Activated CD4-positive, alpha-beta memory T cell treated with anti-CD3 and anti-CD28 coated beads, Interleukin-2, amount 10 ng/mL, durations not matched to agents 7 days and 5 days (primary cell): ENCODE results near the gene SEC14L1. TPM values are rescaled to one million over a fixed set of nuclear protein-coding genes. Genes with fewer than 3 reads are reported as not detected.
A peak's percentile ranks its signal among the peaks of the same experiment; 100 is the strongest.
"Not testable (repeated sequence)": the region's sequence is repeated elsewhere in the genome, so short reads cannot be mapped to it uniquely, and the experiment has no call there.

Source experiments
- CTCF ChIA-PET: fragments of 350-600 bp; sonication (Branson Sonifier 250); formaldehyde crosslinking; loops from one replicate; lab custom pipeline; 2021; ENCODE audit warnings: antibody characterized with exemption, inconsistent platforms; lab: Charles Lee
- POLR2A ChIA-PET: fragments of 350-600 bp; sonication (Branson Sonifier 250); formaldehyde crosslinking; loops from one replicate; lab custom pipeline; 2021; ENCODE audit warnings: antibody characterized with exemption; lab: Charles Lee
- DNase-seq: peaks from one replicate; pipeline ENCODE4 v3.0.0-alpha.2; 2020
- H3K27ac Mint-ChIP-seq: one replicate; pipeline ENCODE4 v1.8.0; 2021; ENCODE audit warnings: mild to moderate bottlenecking, mixed read lengths
- H3K27me3 Mint-ChIP-seq: one replicate; pipeline ENCODE4 v1.8.0; 2021; ENCODE audit warnings: mixed read lengths
- H3K36me3 Mint-ChIP-seq: one replicate; pipeline ENCODE4 v1.8.0; 2021; ENCODE audit warnings: low read depth, mixed read lengths
- H3K4me1 Mint-ChIP-seq: one replicate; pipeline ENCODE4 v1.8.0; 2021; ENCODE audit warnings: mixed read lengths
- H3K4me3 Mint-ChIP-seq: one replicate; pipeline ENCODE4 v1.8.0; 2021; ENCODE audit warnings: mild to moderate bottlenecking, mixed read lengths
- H3K9me3 Mint-ChIP-seq: one replicate; pipeline ENCODE4 v1.8.0; 2021; ENCODE audit warnings: mixed read lengths
- total RNA-seq, 2 experiments: library from RNA; stranded (reverse); gene quantifications; one replicate each; pipeline ENCODE4 v1.2.3, GENCODE V29; 2021

The SEC14L1 gene
- 10 to 100 TPM; 77.2 to 82.2 TPM for total RNA-seq

DNA sequence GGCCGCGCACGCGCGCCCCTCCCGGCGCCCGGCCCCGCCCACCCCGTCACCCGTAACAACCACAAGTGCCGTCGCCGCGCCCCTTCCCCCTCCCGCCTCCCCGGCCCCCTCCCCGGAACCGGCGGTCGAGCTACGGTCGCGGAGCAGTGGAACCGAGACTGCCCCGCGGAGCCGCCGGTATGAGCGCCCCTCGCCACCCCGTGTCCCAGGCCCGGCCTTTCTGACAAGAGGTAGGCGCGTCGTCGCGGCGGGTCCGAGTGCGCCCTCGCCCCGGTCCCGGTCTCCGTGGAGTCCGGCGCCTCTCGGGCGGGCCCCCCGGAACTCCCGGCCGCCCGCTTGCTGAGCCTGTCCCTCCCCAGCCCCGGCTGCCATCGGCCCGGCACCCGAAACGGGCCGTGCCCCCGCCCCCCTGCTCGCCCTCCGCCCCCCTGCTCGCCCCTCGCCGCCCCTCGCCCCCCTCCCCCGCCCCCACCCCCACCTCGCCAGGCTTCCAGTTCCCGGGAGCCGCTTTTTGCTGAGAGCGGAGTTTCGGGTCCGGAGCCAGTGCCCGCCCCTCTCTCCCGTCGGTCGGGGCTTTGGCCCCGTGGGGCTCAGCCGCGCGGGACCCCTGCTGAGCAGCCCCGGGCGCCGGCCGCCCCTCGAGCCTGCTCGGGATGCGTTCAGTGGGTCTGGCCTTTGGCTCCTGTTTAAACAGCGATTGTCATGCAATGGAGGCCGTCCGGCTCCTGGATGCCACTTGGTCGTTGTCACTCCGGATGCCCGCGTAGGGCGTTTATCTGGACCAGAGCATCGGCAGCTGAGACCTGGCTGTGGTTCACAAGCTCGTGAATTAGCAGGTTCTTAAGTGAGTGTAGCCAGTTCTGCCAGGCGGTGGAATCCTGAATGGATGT, at the start of gene SEC14L1:
TSS of gene SEC14L1 (plus strand) at position 92 of the 890 bp plus-strand sequence. CDS start 2,628 bp downstream, outside the sequence.
- POLR2A ChIA-PET = interaction anchor here (0.8 to 6.5 kb wide), 13 partner anchors 10 to 404 kb away, joined by 3 to 148 read pairs (median 5); partner anchors contain the start of genes MFSD11 and SRSF2
- Mint-ChIP-seq H3K4me1 (peaks cover 71% of the 10 kb centered on the region), H3K36me3 (peaks cover 70% of the 10 kb centered on the region)

DNA sequence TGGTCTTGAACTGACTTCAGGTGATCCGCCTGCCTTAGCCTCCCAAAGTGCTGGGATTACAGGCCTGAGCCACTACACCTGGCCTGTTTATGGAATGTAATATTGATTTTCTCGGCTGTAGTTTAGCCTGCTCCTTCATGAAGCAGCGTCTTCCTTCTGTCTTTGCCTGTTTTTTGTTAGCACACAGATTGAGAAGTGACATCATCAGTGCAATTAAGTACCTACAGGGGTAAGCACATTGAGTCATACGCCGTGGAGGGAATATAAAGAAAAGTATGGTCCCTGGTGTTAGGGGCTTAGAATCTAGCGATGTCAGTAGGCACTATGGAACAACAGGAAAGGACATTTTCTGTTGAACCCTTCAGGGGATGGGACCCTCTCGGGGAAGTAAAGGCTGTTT, 48.7 kb upstream of the SEC14L1 start:
- POLR2A ChIA-PET = no interaction called here
- no peak overlapping the region for H3K27ac Mint-ChIP-seq

More for the DNA sequence above, at the start of gene SEC14L1:
- H3K9me3 Mint-ChIP-seq = peaks cover 21% of the 10 kb centered on the region
- CTCF ChIA-PET = interaction anchor here (1.0 to 3.1 kb wide), 7 partner anchors 11 to 55 kb away, joined by 3 to 19 read pairs (median 7); no protein-coding TSS in a partner anchor
- H3K27me3 Mint-ChIP-seq = no peaks in the 10 kb centered on the region
- peak; percentile 58 for DNase-seq
- H3K4me3 Mint-ChIP-seq = peak within 1 kb of the TSS; percentile 86
- peak within 1 kb of the TSS; percentile 95 for H3K27ac Mint-ChIP-seq

GRCh38 chr17:77095461-77095860, 45.3 kb upstream of the SEC14L1 start:
- no peaks in the 10 kb centered on the region for H3K9me3 Mint-ChIP-seq
- ChIA-PET CTCF (no interaction called here), POLR2A (interaction anchor here (1.1 kb wide), 1 partner anchor 140 kb away, joined by 3 read pairs; no protein-coding TSS in a partner anchor)
- H3K36me3 Mint-ChIP-seq = peaks cover 59% of the 10 kb centered on the region
- no peak overlapping the region for H3K27ac Mint-ChIP-seq
- H3K4me1 Mint-ChIP-seq = peaks cover 39% of the 10 kb centered on the region
- no peak for DNase-seq
- no peaks in the 10 kb centered on the region for H3K27me3 Mint-ChIP-seq
- no peak overlapping the region for H3K4me3 Mint-ChIP-seq

More for the DNA sequence above, 48.7 kb upstream of the SEC14L1 start:
- Mint-ChIP-seq H3K27me3 (no peaks in the 10 kb centered on the region), H3K36me3 (peaks cover 60% of the 10 kb centered on the region), H3K9me3 (no peaks in the 10 kb centered on the region), H3K4me3 (no peak overlapping the region), H3K4me1 (peaks cover 57% of the 10 kb centered on the region)
- no peak for DNase-seq
- CTCF ChIA-PET = interaction anchor here (1.3 kb wide), 1 partner anchor 116 kb away, joined by 3 read pairs; no protein-coding TSS in a partner anchor

DNA sequence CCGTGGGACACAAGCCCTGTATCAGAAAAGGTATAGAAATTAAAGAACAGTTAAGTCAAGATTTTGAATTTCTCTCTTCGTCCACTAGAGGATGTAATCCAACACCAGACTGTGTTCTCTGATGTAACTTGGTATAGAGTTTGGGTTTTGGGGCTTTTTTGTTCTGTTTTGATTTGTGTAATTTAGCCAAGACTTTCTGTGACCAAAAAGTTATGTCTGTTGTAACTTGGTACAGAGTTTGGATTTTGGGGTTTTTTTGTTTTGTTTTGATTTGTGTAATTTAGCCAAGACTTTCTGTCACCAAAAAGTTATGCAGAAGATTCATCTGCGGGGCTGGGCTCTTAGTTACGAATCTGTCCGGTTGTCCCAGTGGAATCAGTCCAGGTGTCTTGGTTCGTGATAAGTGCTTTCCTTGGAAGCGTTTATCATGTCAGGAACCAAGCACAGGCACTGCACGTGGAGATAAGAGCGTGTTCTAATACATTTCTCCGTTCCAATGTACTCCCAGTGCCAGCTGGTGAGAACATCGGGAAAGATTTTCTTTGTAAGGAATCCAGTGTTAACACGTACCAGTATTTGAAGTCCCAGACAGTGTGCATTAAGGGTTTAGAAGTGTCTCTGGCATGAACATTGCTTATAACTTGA, 44.1 kb upstream of the SEC14L1 start:
- Mint-ChIP-seq H3K9me3 (no peaks in the 10 kb centered on the region), H3K27ac (peak overlapping the region; percentile 67), H3K4me3 (no peak overlapping the region), H3K4me1 (peaks cover 28% of the 10 kb centered on the region), H3K36me3 (peaks cover 51% of the 10 kb centered on the region), H3K27me3 (no peaks in the 10 kb centered on the region)
- POLR2A ChIA-PET = interaction anchor here (1.4 kb wide), 1 partner anchor 31 kb away, joined by 4 read pairs; no protein-coding TSS in a partner anchor
- no peak for DNase-seq
- CTCF ChIA-PET = no interaction called here

- no peak overlapping the region for H3K4me3 Mint-ChIP-seq
- no peak for DNase-seq
- peaks cover 45% of the 10 kb centered on the region for H3K36me3 Mint-ChIP-seq
- H3K9me3 Mint-ChIP-seq = no peaks in the 10 kb centered on the region
- H3K4me1 Mint-ChIP-seq = peaks cover 22% of the 10 kb centered on the region
- CTCF ChIA-PET = interaction anchor here (1.3 kb wide), 1 partner anchor 9 kb away, joined by 7 read pairs; no protein-coding TSS in a partner anchor
- no peak overlapping the region for H3K27ac Mint-ChIP-seq
- no peaks in the 10 kb centered on the region for H3K27me3 Mint-ChIP-seq
- POLR2A ChIA-PET = interaction anchor here (1.4 kb wide), 1 partner anchor 30 kb away, joined by 4 read pairs; no protein-coding TSS in a partner anchor
Observed at GRCh38 chr17:77097631-77098180, 43.1 kb upstream of the SEC14L1 start.

GRCh38 chr17:77098884-77099545, 41.8 kb upstream of the SEC14L1 start:
- H3K27ac Mint-ChIP-seq = peak overlapping the region; percentile 61
- ChIA-PET POLR2A (no interaction called here), CTCF (interaction anchor here (0.6 to 1.3 kb wide), 3 partner anchors 10 to 42 kb away, joined by 3 to 7 read pairs (median 3); partner anchors contain the start of gene SEC14L1)
- H3K4me3 Mint-ChIP-seq = no peak overlapping the region
- no peaks in the 10 kb centered on the region for H3K27me3 Mint-ChIP-seq
- DNase-seq = no peak
- H3K4me1 Mint-ChIP-seq = peaks cover 20% of the 10 kb centered on the region
- peaks cover 34% of the 10 kb centered on the region for H3K36me3 Mint-ChIP-seq
- H3K9me3 Mint-ChIP-seq = no peaks in the 10 kb centered on the region

DNA sequence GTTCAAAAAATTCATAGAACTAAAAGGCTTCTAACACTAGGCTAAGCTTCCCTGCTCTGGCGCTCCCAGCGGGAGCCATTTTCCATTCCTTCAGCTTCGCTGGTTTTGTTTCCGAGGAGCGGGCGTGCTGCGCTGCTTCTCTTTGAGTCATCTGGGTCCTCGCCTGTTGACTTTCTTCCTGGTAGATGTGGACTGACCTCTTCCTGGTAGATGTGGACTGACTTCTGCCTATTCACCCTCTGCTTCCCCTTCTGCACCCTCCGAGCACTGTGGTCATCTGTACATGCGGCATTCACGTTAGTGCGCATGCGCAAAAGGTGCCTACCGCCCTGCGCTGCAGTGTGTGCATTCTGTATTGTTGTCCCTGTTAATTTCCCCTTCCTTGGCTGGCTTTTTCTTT, 40.8 kb upstream of the SEC14L1 start:
- Mint-ChIP-seq H3K4me1 (peaks cover 18% of the 10 kb centered on the region), H3K27me3 (no peaks in the 10 kb centered on the region), H3K27ac (no peak overlapping the region), H3K36me3 (peaks cover 28% of the 10 kb centered on the region), H3K4me3 (no peak overlapping the region), H3K9me3 (no peaks in the 10 kb centered on the region)
- ChIA-PET POLR2A (no interaction called here), CTCF (no interaction called here)
- no peak for DNase-seq

GRCh38 chr17:77101521-77102410, 39.0 kb upstream of the SEC14L1 start:
- POLR2A ChIA-PET = interaction anchor here (1.6 to 1.8 kb wide), 2 partner anchors 13 to 26 kb away, joined by 5 to 8 read pairs; no protein-coding TSS in a partner anchor
- Mint-ChIP-seq H3K9me3 (no peaks in the 10 kb centered on the region), H3K27ac (no peak overlapping the region), H3K4me1 (peaks cover 19% of the 10 kb centered on the region), H3K36me3 (peaks cover 27% of the 10 kb centered on the region), H3K4me3 (no peak overlapping the region), H3K27me3 (no peaks in the 10 kb centered on the region)
- CTCF ChIA-PET = interaction anchor here (0.7 to 1.3 kb wide), 4 partner anchors 11 to 46 kb away, joined by 3 to 6 read pairs (median 4); no protein-coding TSS in a partner anchor
- DNase-seq = no peak

- CTCF ChIA-PET = interaction anchor here (1.2 kb wide), 1 partner anchor 14 kb away, joined by 5 read pairs; no protein-coding TSS in a partner anchor
- Mint-ChIP-seq H3K4me1 (peaks cover 20% of the 10 kb centered on the region), H3K36me3 (peaks cover 24% of the 10 kb centered on the region)
- not testable (repeated sequence) for DNase-seq, H3K27me3 Mint-ChIP-seq, H3K27ac Mint-ChIP-seq, H3K9me3 Mint-ChIP-seq, H3K4me3 Mint-ChIP-seq
- POLR2A ChIA-PET = interaction anchor here (1.6 to 1.8 kb wide), 2 partner anchors 14 to 25 kb away, joined by 5 to 8 read pairs; no protein-coding TSS in a partner anchor
Observed at GRCh38 chr17:77102411-77103134, 38.2 kb upstream of the SEC14L1 start.

DNA sequence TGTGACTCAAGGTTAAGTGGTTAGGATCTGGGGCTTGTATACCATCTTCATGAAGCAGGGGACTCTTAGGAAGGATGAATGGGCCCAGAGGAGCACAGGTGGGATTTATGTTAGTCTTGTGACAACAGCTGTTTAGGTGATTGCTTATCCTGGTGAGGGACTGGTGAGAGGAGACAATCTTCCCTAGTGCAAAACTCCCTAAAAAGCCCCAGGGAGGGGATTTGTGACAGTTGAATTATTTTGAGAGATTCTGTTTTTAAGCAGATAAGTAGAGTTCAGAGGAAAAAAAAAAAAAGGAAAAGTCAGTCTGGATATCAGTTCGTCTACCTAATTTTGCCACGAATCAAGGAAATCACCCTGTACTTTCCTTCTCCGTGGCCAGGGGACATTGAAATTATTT, 35.1 kb upstream of the SEC14L1 start:
- ChIA-PET CTCF (no interaction called here), POLR2A (no interaction called here)
- peaks cover 10% of the 10 kb centered on the region for H3K36me3 Mint-ChIP-seq
- no peaks in the 10 kb centered on the region for H3K9me3 Mint-ChIP-seq
- no peak overlapping the region for H3K27ac Mint-ChIP-seq
- no peaks in the 10 kb centered on the region for H3K27me3 Mint-ChIP-seq
- peaks cover 31% of the 10 kb centered on the region for H3K4me1 Mint-ChIP-seq
- DNase-seq = no peak
- H3K4me3 Mint-ChIP-seq = no peak overlapping the region

DNA sequence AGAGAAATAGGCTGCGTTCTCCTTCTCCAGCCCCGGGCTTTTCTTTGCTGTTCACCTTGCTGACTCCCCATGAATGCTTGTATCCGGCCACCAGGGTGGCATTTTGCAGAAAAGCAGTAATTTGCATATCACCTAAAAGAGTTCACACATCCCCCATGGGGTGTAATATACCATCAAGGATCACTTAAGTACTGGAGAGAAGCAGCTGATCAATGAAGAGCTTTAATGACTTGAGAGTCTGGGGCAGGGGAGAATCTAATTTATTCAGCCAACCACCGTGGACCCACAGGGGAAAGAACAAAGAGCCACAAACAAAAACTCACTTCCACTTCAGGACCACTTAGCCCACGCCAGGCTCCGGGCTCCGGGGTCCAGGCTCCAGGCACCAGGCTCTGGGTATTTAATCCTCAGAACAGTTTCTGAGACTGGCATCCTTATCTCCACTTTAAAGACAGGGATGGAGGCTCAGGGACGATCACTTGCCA, 33.9 kb upstream of the SEC14L1 start:
- ChIA-PET CTCF (no interaction called here), POLR2A (no interaction called here)
- H3K36me3 Mint-ChIP-seq = peaks cover 9% of the 10 kb centered on the region
- peak overlapping the region; percentile 14 for H3K4me3 Mint-ChIP-seq
- H3K4me1 Mint-ChIP-seq = peaks cover 37% of the 10 kb centered on the region
- no peaks in the 10 kb centered on the region for H3K9me3 Mint-ChIP-seq
- H3K27ac Mint-ChIP-seq = no peak overlapping the region
- no peak for DNase-seq
- H3K27me3 Mint-ChIP-seq = no peaks in the 10 kb centered on the region
